Astrocyte of the cerebellum (primary cell): ENCODE data around the gene PLB1.

ENCODE experiments used
- DNase-seq: peaks from one replicate; pipeline ENCODE4 v3.0.0-alpha.2; 2011; ENCODE audit warnings: low read depth
- H3K4me3 ChIP-seq: 2 replicates; pipeline ENCODE4 v1.5.1; 2011; ENCODE audit warnings: mild to moderate bottlenecking, low read depth, low read length, moderate library complexity
- CTCF ChIP-seq: IDR thresholded peaks from 2 replicates; pipeline ENCODE4 v1.5.1; 2012; ENCODE audit warnings: low read length, low read depth, moderate library complexity, mild to moderate bottlenecking; ENCODE audit errors: missing control alignments
- in situ Hi-C: cut with HindIII; loops from 2 replicates; pipeline ENCODE4 v1.10.0; 2017; ENCODE audit warnings: low sequenced_read_pairs

The PLB1 gene

DNA sequence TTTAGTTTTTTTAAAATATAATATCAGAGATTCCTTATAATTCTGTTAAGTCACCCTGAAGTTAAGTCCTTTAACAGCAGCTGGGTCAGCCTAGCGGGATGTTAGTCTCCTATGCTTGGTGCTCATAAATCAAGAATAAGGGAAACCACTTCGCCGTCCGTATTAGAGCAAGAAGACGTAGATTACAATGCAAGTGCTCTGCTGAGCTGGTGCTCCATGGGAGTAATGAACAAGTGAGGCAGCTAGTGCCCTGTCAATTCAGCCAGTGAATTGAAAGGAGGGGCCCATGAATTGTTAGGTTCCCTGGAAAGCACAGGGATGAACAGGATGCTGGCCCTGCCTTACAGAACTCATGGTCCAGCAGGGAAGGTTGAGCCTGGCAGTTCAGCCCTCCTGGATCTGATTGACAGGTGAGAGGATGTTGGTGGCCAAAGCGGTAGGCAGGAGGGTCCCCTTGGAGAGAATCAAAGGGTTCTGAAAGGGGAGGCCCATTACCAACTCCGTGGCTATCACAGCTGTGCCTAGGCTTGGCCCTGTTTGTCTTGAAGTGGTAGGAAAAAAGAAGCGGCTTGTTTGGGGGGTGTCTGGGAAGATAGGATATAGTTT, 30.8 kb downstream of the PLB1 start:
- no peak for TF ChIP-seq CTCF
- no peak overlapping the region for H3K4me3 ChIP-seq
- in situ Hi-C loops: no loop called here
- DNase-seq: no peak

DNA sequence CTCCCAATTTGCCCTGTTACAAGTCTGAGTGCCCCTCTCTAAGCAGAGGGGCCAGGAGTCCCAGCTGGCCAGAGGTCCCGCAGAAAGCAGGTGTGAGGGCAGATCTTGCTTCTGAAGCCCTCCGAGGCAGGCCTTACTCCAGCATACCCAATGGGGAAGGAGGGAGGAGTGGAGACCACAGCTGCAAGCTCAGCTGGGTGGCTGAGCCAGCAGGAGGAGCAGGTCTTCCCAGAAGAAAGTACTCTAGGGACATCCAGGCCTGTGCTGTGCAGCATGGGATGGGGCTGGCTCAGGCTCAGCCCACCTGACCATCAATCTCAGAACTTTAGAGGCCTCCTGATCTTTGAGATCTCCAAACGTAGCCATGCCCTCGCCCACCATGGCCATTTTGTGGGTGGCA, 31.3 kb downstream of the PLB1 start:
- in situ Hi-C loops: no loop called here
- no peak for DNase-seq
- H3K4me3 ChIP-seq: no peak overlapping the region
- peak; percentile 3 for TF ChIP-seq CTCF

GRCh38 chr2:28528206-28528605, 32.3 kb downstream of the PLB1 start:
- in situ Hi-C loops: no loop called here
- TF ChIP-seq CTCF: no peak
- DNase-seq: no peak
- no peak overlapping the region for H3K4me3 ChIP-seq

DNA sequence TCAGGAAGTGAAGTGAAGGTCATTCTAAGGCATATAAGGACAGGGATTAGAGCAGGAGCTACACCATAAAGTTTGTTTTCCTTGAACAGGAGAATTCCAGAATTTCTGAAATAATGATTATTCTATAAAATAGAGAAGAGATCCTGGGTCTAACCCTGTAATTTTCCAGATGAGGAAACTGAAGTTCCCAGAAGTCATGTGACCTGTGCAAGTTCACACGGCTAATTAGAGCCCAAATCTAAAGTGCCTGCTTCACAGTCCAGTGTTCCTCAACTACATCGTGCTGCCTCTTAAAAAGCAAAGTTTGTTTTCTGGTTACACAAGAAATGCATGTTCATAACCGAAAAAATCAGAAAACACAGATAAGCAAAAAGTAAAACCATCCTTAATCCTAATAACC, 34.9 kb downstream of the PLB1 start:
- no peak for TF ChIP-seq CTCF
- DNase-seq: no peak
- no peak overlapping the region for H3K4me3 ChIP-seq
- in situ Hi-C loops: no loop called here

GRCh38 chr2:28532399-28532798, 36.5 kb downstream of the PLB1 start:
- DNase-seq: no peak
- H3K4me3 ChIP-seq: no peak overlapping the region
- in situ Hi-C loops: no loop called here
- TF ChIP-seq CTCF: no peak

GRCh38 chr2:28533044-28533680, 37.3 kb downstream of the PLB1 start:
- in situ Hi-C loops: no loop called here
- TF ChIP-seq CTCF: no peak
- no peak overlapping the region for H3K4me3 ChIP-seq
- no peak for DNase-seq

GRCh38 chr2:28534817-28535216, 39.0 kb downstream of the PLB1 start:
- in situ Hi-C loops: no loop called here
- TF ChIP-seq CTCF: no peak
- no peak overlapping the region for H3K4me3 ChIP-seq
- no peak for DNase-seq
